ENCODE results near the gene SLC12A5. TPM values are rescaled to one million over a fixed set of nuclear protein-coding genes. Genes with fewer than 3 reads are reported as not detected.

SLC12A5 gene
- total RNA-seq, 4 donors from 2014 or later, result not detected

DNA sequence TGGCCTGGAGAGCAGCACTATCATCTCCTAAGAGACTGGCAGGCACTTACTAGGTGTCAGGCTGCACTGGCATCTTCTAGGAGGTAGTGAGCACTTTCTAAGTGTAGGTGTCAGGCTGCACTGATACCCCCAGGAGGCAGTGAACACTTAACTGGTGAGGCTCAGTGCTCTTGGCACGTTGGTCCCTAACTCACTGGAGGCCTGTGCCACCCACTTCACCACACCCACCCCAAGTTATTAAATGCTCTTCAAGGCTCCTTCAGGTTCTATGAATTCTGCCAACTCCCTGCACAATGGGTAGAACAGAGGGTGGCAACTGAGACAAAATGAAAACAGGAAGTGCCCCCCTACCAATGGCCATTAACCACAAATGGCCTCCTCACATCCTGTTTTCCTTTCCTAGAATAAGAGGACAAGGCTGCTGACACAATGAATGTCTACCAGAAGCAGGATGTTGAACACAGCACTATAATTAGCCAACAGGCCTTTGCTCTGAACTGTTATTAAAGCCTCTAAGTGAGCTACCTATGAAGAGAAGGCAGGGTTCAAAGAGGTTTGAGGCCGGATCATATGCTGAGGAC, 31.4 kb downstream of the SLC12A5 start:
- peak; percentile 23 for ATAC-seq
- peaks cover 40% of the 10 kb centered on the region for H3K27me3 ChIP-seq
- no peaks in the 10 kb centered on the region for H3K9me3 ChIP-seq
- peaks cover 11 to 63% of the 10 kb centered on the region in 2 donors for H3K36me3 ChIP-seq
- peaks cover 0 to 42% (median 15%) of the 10 kb centered on the region in 3 donors for H3K4me1 ChIP-seq
- 50% methylated on average over 2 of the region's 2 CpGs; no CpG with 5 or more reads in 1 of the 2 donors for WGBS, 2 donors (ENCODE audit: low coverage in 1 of 2)
- TF ChIP-seq POLR2AphosphoS5 (IDR thresholded peaks at IDR 0.05), result no peak
- TF ChIP-seq POLR2A (IDR thresholded peaks at IDR 0.05), result no peak
- TF ChIP-seq CTCF (IDR thresholded peaks at IDR 0.05), result no peak
- TF ChIP-seq EP300 (IDR thresholded peaks at IDR 0.05), result no peak
- H3K4me3 ChIP-seq, result no peak overlapping the region
- H3K27ac ChIP-seq, result no peak overlapping the region

- 71% methylated on average over 2 of the region's 4 CpGs; no CpG with 5 or more reads in 1 of the 2 donors for WGBS, 2 donors (ENCODE audit: low coverage in 1 of 2)
- Histone ChIP-seq H3K27me3 (peaks cover 34% of the 10 kb centered on the region), H3K4me1 (peaks cover 0 to 42% (median 15%) of the 10 kb centered on the region in 3 donors), H3K36me3 (peaks cover 11 to 69% of the 10 kb centered on the region in 2 donors), H3K9me3 (no peaks in the 10 kb centered on the region), H3K4me3 (no peak overlapping the region), H3K27ac (no peak overlapping the region)
- no peak for ATAC-seq
- TF ChIP-seq POLR2A (IDR thresholded peaks at IDR 0.05) (no peak), EP300 (IDR thresholded peaks at IDR 0.05) (no peak), POLR2AphosphoS5 (IDR thresholded peaks at IDR 0.05) (no peak), CTCF (IDR thresholded peaks at IDR 0.05) (no peak)
Observed at GRCh38 chr20:46060975-46061374, 32.0 kb downstream of the SLC12A5 start.

DNA sequence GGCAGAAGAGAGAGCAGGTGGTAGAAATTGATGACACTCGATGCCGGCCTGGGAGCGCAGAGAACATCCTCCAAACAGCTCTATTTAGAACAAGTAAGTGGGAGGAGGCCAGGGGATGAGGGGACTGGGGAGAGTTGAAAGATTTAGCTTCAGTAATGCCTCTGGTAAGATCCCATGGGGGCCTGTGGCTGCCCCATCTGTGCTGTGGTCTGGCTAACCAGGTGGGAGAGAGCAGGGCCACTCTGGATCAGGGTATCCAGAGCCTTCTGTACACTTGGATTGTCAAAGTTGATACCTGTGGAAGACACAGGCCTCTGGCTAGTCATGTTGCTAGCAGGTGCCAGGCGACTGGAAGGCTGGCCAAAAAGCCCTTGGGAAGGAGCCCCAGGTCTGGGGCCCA, 33.1 kb downstream of the SLC12A5 start:
- Histone ChIP-seq H3K36me3 (peaks cover 14 to 80% of the 10 kb centered on the region in 2 donors), H3K9me3 (no peaks in the 10 kb centered on the region), H3K4me3 (no peak overlapping the region), H3K4me1 (peaks cover 0 to 39% (median 15%) of the 10 kb centered on the region in 3 donors), H3K27me3 (peaks cover 23% of the 10 kb centered on the region), H3K27ac (no peak overlapping the region)
- 82% methylated on average over 3 of the region's 4 CpGs; no CpG with 5 or more reads in 1 of the 2 donors for WGBS, 2 donors (ENCODE audit: low coverage in 1 of 2)
- no peak for TF ChIP-seq POLR2A (IDR thresholded peaks at IDR 0.05)
- no peak for TF ChIP-seq EP300 (IDR thresholded peaks at IDR 0.05)
- TF ChIP-seq CTCF (IDR thresholded peaks at IDR 0.05), result no peak
- TF ChIP-seq POLR2AphosphoS5 (IDR thresholded peaks at IDR 0.05), result no peak
- no peak for ATAC-seq

DNA sequence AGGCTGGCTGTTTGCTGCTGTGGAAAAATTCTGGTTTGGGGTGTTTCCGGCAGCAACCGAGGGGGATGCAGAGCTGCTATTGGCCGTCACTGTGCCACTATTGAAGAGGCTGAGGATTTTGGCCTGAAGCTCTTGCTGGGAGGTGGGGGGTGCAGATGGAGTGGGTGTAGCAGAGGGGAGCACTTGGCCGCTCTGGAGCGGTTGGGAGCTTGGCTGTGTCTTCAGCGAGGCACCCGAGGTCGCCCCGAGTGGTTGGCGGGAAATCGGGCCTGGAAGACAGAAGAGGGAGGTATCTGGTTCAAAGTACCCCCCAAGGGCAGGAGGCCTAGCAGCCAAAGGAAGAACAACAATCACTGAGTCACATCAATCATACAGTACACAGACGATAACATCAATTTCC, 33.6 kb downstream of the SLC12A5 start:
- H3K36me3 ChIP-seq, result peaks cover 16 to 85% of the 10 kb centered on the region in 2 donors
- H3K4me3 ChIP-seq, result no peak overlapping the region
- H3K4me1 ChIP-seq, result peaks cover 0 to 34% (median 15%) of the 10 kb centered on the region in 3 donors
- H3K27me3 ChIP-seq, result peaks cover 18% of the 10 kb centered on the region
- TF ChIP-seq POLR2A (IDR thresholded peaks at IDR 0.05) (no peak), POLR2AphosphoS5 (IDR thresholded peaks at IDR 0.05) (no peak), EP300 (IDR thresholded peaks at IDR 0.05) (no peak), CTCF (IDR thresholded peaks at IDR 0.05) (no peak)
- no peak for ATAC-seq
- WGBS, 2 donors (ENCODE audit: low coverage in 1 of 2), result 73% methylated on average over 8 of the region's 12 CpGs; no CpG with 5 or more reads in 1 of the 2 donors
- H3K9me3 ChIP-seq, result no peaks in the 10 kb centered on the region
- H3K27ac ChIP-seq, result no peak overlapping the region

DNA sequence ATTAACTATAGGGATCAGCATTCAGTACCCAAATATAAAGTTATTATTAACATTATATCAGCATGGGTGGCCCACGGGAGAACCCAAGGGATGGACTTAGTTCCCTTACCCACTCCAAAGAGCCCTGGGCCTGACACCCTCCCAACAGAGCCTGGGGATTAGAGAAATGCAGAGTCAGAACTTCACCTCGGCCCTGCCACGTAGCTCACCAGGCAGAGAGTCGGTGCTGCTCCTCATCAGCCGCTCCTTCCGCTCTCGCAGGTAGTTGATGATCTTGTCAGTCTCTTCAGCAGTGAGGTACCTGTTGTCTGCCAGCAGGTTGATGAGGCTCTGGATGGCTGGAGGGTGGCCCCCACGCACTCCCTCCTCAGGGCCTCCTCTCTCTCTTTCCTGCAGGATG, 34.1 kb downstream of the SLC12A5 start:
- no peak for ATAC-seq
- no peak overlapping the region for H3K4me3 ChIP-seq
- 78 to 89% methylated on average over 4 to 5 of the region's 8 CpGs for WGBS, 2 donors (ENCODE audit: low coverage in 1 of 2)
- peaks cover 16 to 90% of the 10 kb centered on the region in 2 donors for H3K36me3 ChIP-seq
- H3K4me1 ChIP-seq, result peaks cover 0 to 29% (median 10%) of the 10 kb centered on the region in 3 donors
- no peak overlapping the region for H3K27ac ChIP-seq
- TF ChIP-seq CTCF (IDR thresholded peaks at IDR 0.05) (no peak), POLR2AphosphoS5 (IDR thresholded peaks at IDR 0.05) (no peak), POLR2A (IDR thresholded peaks at IDR 0.05) (no peak), EP300 (IDR thresholded peaks at IDR 0.05) (no peak)
- no peaks in the 10 kb centered on the region for H3K9me3 ChIP-seq
- peaks cover 13% of the 10 kb centered on the region for H3K27me3 ChIP-seq

All from gastroesophageal sphincter (tissue), 4 donors.